Spinal cord (tissue), 10 donors: Measurements from ENCODE around the gene SVOPL. TPM values are rescaled to one million over a fixed set of nuclear protein-coding genes. Genes with fewer than 3 reads are reported as not detected.

Experiments used
- DNase-seq, 6 donors: peaks; one replicate each; pipeline versions ENCODE4 v3.0.0 to v3.0.0-alpha.2; 2013 to 2015; ENCODE audit warnings: low spot score in 6 of 6, low read depth in 4 of 6
- H3K27ac ChIP-seq: one replicate; pipeline ENCODE4 v1.5.1; 2013; ENCODE audit warnings: low read depth, low read length, control low read depth
- H3K27me3 ChIP-seq: one replicate; pipeline ENCODE4 v1.6.1; 2013; ENCODE audit warnings: low read length; ENCODE audit not compliant: control insufficient read depth, insufficient read depth
- H3K36me3 ChIP-seq: one replicate; pipeline ENCODE4 v1.6.1; 2013; ENCODE audit warnings: low read length; ENCODE audit not compliant: control insufficient read depth, insufficient read depth
- H3K4me1 ChIP-seq: one replicate; pipeline ENCODE4 v1.6.1; 2013; ENCODE audit warnings: low read length; ENCODE audit not compliant: control insufficient read depth, insufficient read depth
- H3K4me3 ChIP-seq: one replicate; pipeline ENCODE4 v1.5.1; 2013; ENCODE audit warnings: low read depth, low read length, control low read depth
- H3K9me3 ChIP-seq: one replicate; pipeline ENCODE4 v1.6.1; 2013; ENCODE audit warnings: low read length; ENCODE audit not compliant: control insufficient read depth, insufficient read depth
- WGBS: methylation state at CpG from one replicate; pipeline ENCODE4 v1.1.5; 2013; ENCODE audit warnings: missing lambda C conversion rate; ENCODE audit not compliant: insufficient coverage; 5-methylcytosine and 5-hydroxymethylcytosine counted together
- polyA plus RNA-seq, 2 donors: library from polyadenylated mRNA; unstranded; fragments of 120-200 nt; gene quantifications; one replicate each; pipeline ENCODE4 v1.2.1, GENCODE V29; 2013; ENCODE audit not compliant: insufficient read length in 2 of 2
- total RNA-seq, 2 donors: library from RNA; depleted of rRNA in 1 of 2; stranded (reverse); fragments of 120-200 nt in 1 of 2; fragments of >200 nt in 1 of 2; gene quantifications; one replicate each; pipeline versions ENCODE4 v1.2.3 to v1.2.4, GENCODE V29; 2013 to 2014
- donor health status: healthy.

The SVOPL gene
- total and polyA plus RNA-seq, 4 donors = 0.60 to 1.6 (median 0.97) TPM

DNA sequence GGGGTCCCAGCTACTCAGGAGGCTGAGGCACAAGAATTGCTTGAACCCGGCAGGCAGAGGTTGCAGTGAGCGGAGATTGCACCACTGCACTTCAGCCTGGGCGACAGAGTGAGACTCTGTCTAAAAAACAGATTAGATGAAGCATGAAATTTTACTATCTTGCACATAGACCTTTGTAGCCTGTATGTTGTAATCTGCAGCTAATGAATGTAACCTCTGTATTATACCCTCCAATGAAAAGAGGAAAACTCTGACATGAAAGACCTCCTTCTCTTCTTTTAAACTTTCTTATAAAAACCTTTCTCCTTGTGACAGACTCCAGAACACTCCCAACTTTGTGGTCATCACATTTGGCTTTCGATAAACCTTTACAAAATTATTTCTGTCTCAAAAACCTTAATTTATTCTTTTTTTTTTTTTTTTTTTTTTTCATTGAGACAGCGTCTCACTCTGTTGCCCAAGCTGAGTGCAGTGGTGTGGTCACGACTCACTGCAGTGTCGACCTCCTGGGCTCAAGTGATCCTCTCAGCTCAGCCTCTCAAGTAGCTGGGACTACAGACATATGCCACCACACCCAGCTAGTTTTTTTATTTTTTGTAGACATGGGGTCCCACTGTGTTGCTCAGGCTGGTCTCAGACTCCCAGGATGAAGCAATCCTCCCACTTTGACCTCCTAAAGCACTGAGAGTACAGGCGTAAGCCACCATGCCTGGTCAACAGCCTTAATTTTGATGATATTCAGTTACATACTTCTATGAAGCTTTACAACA is 97.4 kb downstream of the SVOPL start:
- Histone ChIP-seq H3K27me3 (no peaks in the 10 kb centered on the region), H3K9me3 (no peaks in the 10 kb centered on the region), H3K27ac (no peak overlapping the region), H3K4me1 (peaks cover 3% of the 10 kb centered on the region), H3K36me3 (no peaks in the 10 kb centered on the region), H3K4me3 (no peak overlapping the region)
- no peak for DNase-seq
- 100% methylated on average over 2 of the region's 8 CpGs for WGBS

DNA sequence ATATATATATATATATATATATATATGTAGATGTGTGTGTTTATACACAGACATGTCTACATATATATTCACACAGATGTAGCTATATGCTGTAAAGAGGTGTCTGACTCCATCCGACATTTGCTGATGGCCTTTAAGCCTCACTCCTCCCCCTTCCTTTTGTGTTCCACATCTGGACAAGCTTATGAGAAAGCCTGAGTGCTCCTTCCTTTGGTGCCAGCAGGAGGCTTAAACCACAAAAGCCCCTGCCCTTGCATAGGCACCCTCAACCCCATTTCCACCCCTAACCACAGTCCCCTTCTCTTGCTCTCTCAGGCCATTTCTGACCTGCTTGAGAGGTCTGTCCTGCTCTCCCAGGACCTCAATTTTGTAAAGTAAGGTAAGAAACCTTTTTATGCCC is 98.7 kb downstream of the SVOPL start:
- Histone ChIP-seq H3K36me3 (no peaks in the 10 kb centered on the region), H3K27me3 (no peaks in the 10 kb centered on the region), H3K4me3 (no peak overlapping the region), H3K9me3 (no peaks in the 10 kb centered on the region), H3K4me1 (peaks cover 3% of the 10 kb centered on the region), H3K27ac (no peak overlapping the region)
- 80% methylated on average over 1 of the region's 1 CpG for WGBS
- no peak for DNase-seq

DNA sequence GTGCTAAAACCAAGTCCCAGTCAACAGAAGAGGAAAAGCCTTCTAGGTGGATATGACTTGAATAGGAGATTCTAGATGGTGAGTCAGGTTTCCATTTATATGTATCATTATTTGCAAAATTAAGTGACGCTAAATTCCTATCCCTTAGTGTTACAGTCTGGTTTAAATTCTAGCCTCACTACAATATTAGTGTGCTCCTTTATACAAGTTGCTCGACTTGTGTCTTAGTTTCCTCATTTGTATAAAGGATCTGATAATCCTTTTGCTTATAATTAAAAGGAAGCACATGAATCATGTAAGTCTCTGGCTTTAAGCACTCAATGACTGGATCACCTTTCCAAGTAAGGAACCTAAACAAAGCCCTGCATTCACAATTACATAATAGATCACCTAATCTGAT is 105.7 kb downstream of the SVOPL start:
- no CpG with 5 or more reads among the region's 2 CpGs for WGBS
- no peak overlapping the region for H3K4me3 ChIP-seq
- no peaks in the 10 kb centered on the region for H3K4me1 ChIP-seq
- no peaks in the 10 kb centered on the region for H3K27me3 ChIP-seq
- DNase-seq = no peak
- H3K9me3 ChIP-seq = no peaks in the 10 kb centered on the region
- no peak overlapping the region for H3K27ac ChIP-seq
- H3K36me3 ChIP-seq = no peaks in the 10 kb centered on the region

DNA sequence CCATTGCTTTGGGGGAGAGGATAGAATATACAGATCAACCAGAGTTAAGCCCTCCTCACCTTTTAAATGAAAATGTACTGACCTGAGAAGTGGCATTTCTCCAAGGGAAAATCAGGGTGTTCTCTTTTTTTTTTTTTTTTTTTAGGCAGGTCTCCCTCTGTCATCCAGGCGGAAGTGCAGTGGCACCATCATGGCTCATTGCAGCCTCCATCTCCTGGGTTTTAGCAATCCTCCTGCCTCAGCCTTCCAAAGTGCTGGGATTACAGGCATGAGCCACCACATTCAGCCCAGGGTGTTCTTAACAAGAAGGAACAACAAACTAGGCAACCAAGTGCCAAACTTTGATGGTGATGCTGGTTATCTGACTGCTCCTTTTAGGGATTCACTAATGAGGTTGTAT is 111.0 kb downstream of the SVOPL start:
- H3K27me3 ChIP-seq = no peaks in the 10 kb centered on the region
- WGBS = 100% methylated on average over 1 of the region's 1 CpG

DNA sequence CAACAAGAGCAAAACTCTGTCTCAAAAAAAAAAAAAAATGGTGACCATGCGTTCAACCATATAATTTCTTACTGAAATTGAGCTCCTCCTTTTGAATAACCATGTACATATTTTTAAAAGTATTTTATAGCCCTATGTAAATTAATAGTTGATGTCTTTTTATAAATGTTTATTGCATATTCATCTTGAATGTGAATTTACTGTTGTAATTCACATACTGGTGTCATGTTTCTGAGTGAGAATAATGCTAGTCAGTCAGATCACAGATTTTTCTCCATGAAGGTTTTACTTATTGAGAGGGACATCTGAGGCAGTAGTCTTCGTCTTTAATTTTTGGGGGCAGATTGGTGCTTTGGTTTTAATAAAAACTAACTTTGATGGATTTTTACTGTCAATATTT is 112.2 kb downstream of the SVOPL start:
- Histone ChIP-seq H3K27me3 (no peaks in the 10 kb centered on the region), H3K4me3 (no peak overlapping the region), H3K4me1 (no peaks in the 10 kb centered on the region), H3K9me3 (no peaks in the 10 kb centered on the region), H3K27ac (no peak overlapping the region), H3K36me3 (peaks cover 4% of the 10 kb centered on the region)
- no peak for DNase-seq
- WGBS = no CpG with 5 or more reads among the region's 2 CpGs

More for the DNA sequence above, 111.0 kb downstream of the SVOPL start:
- peaks cover 4% of the 10 kb centered on the region for H3K36me3 ChIP-seq
- H3K27ac ChIP-seq = no peak overlapping the region
- H3K4me1 ChIP-seq = no peaks in the 10 kb centered on the region
- no peaks in the 10 kb centered on the region for H3K9me3 ChIP-seq
- DNase-seq = no peak
- H3K4me3 ChIP-seq = no peak overlapping the region

DNA sequence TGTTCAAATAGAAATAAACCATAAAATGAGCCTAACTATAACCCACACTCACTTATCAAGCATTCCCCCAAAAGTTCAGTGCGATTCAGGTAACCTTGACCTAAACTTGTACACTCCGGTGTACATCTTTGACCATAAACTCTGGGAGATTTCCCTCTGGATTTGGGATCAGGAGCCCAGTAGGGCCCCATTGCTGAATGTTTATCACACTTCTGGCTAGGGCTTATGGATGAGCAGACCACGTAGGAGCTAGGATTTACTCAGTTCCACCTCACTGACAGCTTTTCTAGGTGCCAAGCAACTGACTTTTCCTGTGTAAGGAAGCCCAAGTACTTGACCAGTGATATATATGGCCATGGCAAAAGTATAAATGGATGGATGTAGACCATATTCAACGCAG is 113.7 kb downstream of the SVOPL start:
- no peak overlapping the region for H3K27ac ChIP-seq
- H3K4me1 ChIP-seq = no peaks in the 10 kb centered on the region
- H3K4me3 ChIP-seq = no peak overlapping the region
- H3K36me3 ChIP-seq = peaks cover 4% of the 10 kb centered on the region
- H3K9me3 ChIP-seq = no peaks in the 10 kb centered on the region
- WGBS = 100% methylated on average over 2 of the region's 4 CpGs
- no peaks in the 10 kb centered on the region for H3K27me3 ChIP-seq
- DNase-seq = no peak

DNA sequence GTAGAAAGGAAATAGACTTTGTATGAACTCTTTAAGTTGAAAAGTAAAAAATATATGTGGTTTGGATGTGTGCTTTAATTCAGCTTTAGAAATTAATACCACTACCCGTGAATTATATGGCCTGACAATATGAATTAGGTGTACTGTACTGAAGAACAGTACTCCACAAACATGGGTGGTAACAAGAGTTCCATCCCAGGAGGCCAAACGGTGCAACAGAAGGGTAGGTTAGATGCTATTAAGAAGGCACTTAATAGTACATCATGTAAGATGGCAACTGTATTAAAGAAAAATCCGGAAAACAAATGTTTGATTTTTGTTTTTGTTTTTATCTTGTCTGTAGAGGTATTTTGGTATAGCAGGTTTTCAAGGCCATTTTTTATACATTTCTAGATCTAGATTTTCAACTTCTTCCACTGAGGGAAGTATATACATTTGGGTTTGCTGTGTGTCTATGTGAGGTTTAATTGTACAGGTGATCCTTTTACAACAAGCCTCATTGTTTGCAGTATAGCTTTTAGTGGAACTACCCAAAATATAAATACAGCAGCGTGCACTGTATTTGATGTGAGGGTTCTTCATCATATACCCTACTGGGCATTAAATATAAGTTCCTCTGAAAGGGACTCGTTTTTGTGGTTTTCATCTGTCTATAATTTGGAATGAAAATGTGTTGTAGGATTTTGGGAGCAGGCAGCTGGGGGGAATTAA is 115.7 kb downstream of the SVOPL start:
- Histone ChIP-seq H3K27me3 (no peaks in the 10 kb centered on the region), H3K9me3 (no peaks in the 10 kb centered on the region), H3K4me1 (no peaks in the 10 kb centered on the region), H3K27ac (no peak overlapping the region), H3K36me3 (peaks cover 7% of the 10 kb centered on the region), H3K4me3 (no peak overlapping the region)
- WGBS = 100% methylated on average over 1 of the region's 5 CpGs
- DNase-seq = no peak

DNA sequence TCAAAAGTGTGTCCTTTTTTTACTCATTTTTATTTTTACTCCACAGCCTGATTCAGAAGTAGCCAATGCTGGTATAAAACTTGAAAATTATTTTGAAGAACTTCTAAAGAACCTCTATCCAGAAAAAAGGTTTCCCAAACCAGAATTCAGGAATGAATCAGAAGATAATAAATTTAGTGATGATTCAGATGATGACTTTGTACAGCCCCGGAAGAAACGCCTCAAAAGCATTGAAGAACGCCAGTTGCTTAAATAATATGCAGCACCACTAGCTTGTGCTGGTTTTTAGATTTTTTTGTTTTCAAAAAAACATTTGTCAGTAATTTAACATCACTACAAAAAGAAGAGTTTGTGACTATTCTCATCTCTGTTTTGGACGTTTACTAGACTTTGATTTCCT is 116.5 kb downstream of the SVOPL start:
- Histone ChIP-seq H3K9me3 (no peaks in the 10 kb centered on the region), H3K4me1 (no peaks in the 10 kb centered on the region), H3K27ac (no peak overlapping the region), H3K4me3 (no peak overlapping the region), H3K36me3 (peaks cover 9% of the 10 kb centered on the region), H3K27me3 (no peaks in the 10 kb centered on the region)
- DNase-seq = no peak
- WGBS = no CpG with 5 or more reads among the region's 4 CpGs

DNA sequence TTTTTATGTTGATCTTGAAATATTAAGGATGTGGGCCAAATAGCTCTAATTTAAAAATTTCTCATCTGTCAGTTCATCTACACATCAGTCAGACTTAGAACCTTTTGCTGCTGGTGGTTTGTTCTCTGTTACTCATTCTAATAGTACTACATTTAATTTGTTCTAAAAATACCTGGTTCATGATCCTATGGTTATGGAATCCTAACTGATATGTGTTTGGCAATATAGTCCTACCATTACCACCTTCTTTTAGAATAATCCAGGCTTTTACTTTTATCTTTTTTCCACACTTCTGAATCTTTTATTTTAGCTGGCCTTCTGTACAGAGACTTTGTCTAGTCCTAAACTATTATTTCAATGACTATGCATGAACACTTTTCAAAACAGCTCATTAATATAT is 116.9 kb downstream of the SVOPL start:
- H3K36me3 ChIP-seq = peaks cover 11% of the 10 kb centered on the region

DNA sequence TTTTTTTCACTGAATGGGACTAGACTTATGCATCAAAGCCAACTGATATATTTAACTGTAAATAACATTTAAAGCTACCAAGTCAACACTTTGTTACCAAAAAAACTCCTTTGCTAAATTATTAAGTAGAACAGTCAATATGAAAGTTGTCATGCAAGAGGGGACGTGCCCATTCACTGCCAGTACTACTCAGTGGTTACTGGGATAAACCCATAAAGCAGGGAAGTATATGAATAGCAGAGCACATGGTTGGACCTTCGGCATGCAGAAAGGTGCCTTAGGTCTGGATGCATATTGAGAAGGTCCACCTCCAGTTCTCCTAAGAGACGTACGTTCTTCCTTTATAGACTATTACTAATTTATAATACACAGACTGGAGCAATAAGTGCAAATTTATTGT is 120.1 kb downstream of the SVOPL start:
- Histone ChIP-seq H3K4me1 (no peaks in the 10 kb centered on the region), H3K36me3 (peaks cover 9% of the 10 kb centered on the region), H3K9me3 (no peaks in the 10 kb centered on the region), H3K27ac (no peak overlapping the region), H3K27me3 (no peaks in the 10 kb centered on the region), H3K4me3 (no peak overlapping the region)
- WGBS = no CpG with 5 or more reads among the region's 4 CpGs
- DNase-seq = no peak

More for the DNA sequence above, 116.9 kb downstream of the SVOPL start:
- Histone ChIP-seq H3K4me3 (no peak overlapping the region), H3K4me1 (no peaks in the 10 kb centered on the region), H3K9me3 (no peaks in the 10 kb centered on the region), H3K27me3 (no peaks in the 10 kb centered on the region), H3K27ac (no peak overlapping the region)
- DNase-seq = no peak
